ENCODE measurements around the gene KCNIP1.

Gene KCNIP1

DNA sequence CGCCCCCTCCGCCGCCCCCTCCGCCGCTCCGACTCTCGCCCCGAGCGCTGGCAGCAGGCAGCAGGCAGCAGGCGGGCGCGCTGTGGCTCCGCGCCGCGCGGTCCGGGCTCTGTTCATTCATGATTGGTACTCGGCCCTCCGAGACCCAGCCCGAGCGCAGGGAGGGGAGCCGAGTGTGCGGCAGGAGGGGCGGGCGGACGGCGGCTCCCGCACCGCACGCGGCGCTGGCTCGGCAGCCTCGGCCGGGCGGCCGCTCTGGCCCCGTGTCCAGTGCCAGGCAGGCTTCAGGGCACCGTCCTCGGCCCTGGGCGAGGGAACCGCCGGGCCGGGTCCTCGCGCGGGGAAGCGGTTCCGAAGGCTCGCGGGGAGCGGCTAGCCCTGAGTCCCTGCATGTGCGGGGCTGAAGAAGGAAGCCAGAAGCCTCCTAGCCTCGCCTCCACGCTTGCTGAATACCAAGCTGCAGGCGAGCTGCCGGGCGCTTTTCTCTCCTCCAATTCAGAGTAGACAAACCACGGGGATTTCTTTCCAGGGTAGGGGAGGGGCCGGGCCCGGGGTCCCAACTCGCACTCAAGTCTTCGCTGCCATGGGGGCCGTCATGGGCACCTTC, at the start of gene KCNIP1:
TSS of gene KCNIP1 (plus strand) at position 31 of the 607 bp plus-strand sequence.
- no peak for DNase-seq (ENCODE audit: low read depth in 2 of 2)

DNA sequence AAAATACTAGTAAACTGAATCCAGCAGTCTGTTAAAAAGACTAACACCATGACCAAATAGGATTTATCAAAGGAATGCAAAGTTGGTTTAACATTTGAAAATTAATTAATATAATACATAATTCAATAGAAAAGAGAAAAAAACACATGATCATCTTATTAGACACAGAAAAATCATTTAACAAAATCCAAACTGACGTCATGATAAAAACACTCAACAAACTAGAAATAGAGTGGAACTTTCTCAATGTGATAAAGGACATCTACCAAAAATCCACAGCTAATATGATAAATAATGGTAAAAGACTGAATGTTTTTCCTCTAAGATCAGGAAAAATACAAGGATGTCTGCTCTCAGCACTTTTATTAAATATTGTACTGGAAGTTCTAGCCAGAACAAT, 40.4 kb upstream of the KCNIP1 start:
- DNase-seq (ENCODE audit: low read depth in 2 of 2) = no peak

DNA sequence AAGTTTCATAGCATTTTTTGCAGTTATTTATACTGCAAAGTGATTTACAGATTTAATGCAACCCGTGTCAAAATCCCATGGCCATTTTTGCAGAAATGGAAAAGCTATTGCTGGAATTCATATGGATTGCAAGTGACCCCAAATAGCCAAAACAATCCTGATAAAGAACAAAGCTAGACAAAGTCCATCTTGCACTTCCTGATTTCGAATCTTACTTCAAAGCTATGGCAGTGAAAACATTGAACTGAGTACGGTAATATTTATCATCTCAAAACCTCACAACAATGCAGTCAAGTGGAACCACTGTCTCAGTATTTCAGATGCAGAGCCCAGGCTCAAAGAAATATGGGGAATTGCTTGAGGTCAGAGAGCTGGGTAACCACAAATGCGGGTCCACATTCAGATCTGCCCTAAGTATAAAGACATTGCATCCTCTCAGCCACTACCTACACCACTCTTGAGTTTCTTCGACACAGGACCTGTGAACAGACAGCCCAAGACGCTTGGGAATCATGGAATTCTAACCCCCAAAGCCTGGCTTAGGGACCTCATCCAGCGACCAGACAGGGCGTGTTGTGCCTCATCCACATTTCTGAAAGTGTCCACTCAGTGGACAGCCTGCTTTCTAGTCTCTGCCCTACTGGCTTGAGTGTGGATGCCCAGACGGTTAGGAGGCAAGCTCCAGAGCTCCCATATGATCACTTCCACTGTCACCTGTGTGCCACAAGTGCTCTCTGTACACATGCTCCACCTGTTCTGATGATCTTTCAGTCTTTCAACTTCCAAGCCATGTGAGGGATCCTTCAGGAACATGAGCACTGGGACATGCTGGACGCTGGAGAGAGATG, 39.3 kb upstream of the KCNIP1 start:
- no peak for DNase-seq (ENCODE audit: low read depth in 2 of 2)

DNA sequence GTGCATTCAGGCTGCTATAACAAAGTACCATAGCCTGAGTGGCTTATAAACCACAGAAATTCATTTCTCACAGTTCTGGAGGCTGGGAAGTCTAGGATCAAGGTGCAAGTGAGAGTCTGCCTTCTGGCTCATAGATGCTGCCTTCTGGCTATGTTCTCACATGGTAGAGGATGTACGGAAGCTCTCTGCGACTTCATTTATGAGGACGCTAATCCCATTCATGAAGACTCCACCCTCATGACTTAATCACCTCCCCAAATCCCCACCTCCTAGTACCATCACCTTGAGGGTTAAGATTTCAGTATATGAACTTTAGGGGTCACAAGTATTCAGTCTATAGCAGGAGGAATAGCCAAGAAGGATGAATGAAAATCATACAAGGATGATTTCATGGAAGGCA, 37.3 kb upstream of the KCNIP1 start:
- DNase-seq (ENCODE audit: low read depth in 2 of 2) = no peak

DNA sequence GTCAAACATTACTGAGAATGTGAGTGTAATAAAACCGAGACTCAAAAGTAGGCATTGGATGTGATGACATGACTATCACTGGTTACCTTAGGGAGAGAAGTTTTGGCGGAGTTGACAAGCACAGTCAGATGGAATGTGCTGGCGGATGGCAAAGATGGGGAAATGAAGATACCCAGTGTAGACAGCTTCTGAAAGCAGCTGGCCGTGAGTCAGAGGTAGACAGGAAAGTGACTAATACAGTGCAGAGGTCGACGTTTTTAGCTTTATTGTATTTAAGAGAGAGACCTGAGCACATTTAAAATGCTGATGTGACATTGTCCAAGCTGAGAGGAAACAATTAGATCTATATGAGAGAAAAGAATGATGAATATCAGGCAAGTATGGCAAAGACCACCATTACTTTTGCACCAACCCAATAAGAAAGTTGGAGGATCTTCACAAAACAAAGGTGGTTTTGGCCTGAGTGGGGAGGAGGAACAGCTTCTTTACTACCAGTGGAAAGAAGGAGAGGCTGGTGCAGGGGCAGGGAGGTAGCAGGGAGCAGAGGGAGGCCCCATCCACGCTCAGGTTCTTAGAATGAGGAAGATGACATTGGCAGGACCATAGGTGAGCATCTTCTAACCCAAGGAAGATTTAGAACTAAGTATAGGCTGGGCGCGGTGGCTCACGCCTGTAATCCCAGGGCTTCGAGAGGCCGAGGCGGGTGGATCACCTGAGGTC, 36.7 kb upstream of the KCNIP1 start:
- peak in 1 of 2 donors; percentile 4 for DNase-seq (ENCODE audit: low read depth in 2 of 2)

DNA sequence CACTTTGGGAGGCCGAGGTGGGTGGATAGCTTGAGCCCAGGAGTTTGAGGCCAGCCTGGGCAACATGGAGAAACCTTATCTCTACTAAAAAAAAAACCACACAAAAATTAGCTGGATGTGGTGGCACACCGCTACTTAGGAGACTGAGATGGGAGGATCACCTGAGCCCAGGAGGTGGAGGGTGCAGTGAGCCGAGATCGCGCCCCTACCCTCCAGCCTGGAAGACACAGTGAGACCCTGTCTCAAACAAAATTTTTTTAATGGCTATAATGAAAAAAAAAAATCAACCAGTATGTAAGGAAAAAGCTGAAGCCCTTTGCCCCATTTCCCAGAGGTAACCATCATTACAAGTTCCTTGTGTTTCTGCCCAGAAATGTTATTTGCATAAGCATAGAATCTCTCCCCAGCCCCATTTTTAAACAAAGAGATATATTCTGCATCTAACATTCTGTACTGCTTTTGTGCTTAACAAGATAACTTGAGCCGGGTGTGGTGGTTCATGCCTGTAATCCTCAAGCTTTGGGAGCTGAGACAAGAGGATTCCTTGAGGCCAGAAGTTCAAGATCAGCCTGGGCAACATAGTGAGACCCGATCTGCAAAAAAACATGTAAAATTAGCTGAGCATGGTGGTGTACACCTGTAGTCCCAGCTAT, 35.1 kb upstream of the KCNIP1 start:
- no peak for DNase-seq (ENCODE audit: low read depth in 2 of 2)

DNA sequence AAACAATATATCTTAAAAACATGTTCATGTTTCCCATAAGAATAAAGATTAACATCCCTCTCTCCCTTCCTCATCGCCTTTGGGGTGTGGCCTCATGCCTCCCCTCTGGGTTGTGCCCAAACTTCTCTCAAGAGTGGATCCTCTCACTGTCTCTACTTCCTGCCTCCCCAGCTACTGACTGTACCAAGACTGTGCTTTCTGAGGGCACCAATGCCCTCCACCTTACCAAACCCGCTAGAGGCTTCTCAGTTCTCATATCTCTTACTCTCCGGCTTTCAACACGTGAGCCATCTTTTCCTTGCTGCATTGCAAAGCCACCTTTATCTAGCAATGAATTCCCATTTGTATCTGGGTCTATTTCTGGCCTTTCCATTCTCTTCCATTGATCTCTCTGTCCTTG, 34.4 kb upstream of the KCNIP1 start:
- no peak for DNase-seq (ENCODE audit: low read depth in 2 of 2)

DNA sequence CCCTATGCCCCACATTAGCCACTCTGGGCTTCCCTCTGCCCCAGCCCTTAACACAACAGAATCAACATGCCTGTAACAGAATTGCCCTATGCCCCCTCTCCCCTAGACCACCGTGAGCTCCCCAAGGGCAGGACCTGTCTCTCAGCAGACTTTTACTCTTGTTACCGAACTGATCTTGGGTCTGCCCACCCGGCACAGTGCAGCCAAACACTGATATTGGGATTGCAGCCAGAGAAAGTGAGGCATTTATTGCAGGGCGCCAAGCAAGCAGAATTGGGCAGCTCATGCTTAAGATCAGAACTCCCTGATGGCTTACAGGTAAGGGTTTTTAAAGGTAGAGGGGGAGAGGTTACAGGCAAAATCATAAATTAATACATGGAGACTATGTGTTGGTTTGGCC, 33.5 kb upstream of the KCNIP1 start:
- no peak for DNase-seq (ENCODE audit: low read depth in 2 of 2)

DNA sequence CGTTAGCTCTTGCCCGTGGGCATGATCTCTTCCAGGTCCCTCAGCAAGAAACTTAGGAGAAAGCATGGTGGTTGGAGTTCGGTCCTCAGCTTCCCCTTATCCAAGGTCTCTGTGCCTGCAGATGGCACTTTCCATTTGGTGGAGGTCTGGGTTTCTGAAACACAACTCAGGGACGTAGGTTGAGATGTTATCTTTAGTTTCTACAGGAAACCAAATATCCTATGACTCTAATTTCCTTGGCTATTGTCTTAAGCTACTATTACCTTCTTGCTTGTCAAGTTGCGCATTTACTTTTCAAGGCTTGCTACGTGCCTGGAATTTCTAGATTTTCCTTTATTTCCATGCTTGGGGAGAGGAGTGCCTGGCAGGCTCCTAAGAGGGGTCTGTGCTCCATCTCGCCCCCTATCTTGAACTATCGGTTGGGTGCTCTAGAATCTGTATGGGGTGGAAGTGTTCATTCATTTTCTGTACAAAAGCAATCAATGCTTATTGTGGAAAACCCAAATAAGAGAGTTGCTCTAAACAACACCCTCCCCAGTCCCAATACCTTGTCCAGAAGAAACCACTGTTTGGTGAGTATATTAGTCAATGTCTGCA, 32.9 kb upstream of the KCNIP1 start:
- no peak for DNase-seq (ENCODE audit: low read depth in 2 of 2)

DNA sequence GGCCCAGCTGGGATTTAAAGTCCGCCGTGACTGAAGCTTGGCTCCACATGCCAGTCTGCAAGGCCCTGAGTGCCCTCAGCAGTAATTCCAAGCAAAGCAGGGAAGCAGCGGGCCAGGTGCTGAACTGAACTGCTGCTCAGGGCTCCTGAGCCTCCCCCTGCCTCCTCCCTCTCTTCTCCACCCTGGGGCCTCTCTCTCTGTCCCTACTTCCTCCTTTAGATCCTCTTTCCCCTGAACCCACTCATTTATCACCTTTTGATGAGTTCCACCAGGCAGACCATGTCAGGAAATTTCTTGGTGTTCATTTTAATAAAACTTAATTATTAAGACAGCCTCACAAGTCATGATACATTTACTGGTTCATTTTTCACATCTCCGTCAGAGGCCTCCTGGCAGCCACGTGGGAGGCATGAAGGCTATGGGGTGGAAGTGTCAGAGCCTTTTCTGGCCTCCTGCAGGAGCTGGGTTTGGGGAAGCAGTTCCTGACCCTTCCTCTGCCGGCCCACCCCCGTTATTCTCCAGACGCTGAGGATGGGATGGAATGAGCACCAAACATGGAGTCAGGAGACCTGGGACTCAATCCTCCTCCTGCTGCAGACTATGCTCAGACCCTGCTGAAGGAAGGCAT, 32.2 kb upstream of the KCNIP1 start:
- no peak for DNase-seq (ENCODE audit: low read depth in 2 of 2)

DNA sequence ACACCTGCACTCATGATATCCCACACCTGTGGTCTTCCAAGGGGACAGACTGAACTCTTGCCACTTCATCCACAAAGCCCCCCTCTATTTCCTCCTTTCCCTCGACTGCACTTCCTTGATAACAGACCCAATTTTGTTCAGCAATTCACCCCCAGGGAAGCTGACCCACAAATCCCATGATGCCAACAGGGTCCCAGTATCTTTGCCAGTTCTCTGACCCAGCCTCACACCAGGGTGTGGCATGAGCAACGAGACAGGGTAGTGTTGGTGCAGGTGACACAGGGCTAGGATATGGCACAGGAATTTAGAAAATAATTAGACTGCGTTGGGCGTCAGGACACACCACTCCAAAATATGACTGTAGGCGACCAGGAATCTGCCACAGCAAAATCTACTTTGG, 30.2 kb upstream of the KCNIP1 start:
- DNase-seq (ENCODE audit: low read depth in 2 of 2) = no peak

DNA sequence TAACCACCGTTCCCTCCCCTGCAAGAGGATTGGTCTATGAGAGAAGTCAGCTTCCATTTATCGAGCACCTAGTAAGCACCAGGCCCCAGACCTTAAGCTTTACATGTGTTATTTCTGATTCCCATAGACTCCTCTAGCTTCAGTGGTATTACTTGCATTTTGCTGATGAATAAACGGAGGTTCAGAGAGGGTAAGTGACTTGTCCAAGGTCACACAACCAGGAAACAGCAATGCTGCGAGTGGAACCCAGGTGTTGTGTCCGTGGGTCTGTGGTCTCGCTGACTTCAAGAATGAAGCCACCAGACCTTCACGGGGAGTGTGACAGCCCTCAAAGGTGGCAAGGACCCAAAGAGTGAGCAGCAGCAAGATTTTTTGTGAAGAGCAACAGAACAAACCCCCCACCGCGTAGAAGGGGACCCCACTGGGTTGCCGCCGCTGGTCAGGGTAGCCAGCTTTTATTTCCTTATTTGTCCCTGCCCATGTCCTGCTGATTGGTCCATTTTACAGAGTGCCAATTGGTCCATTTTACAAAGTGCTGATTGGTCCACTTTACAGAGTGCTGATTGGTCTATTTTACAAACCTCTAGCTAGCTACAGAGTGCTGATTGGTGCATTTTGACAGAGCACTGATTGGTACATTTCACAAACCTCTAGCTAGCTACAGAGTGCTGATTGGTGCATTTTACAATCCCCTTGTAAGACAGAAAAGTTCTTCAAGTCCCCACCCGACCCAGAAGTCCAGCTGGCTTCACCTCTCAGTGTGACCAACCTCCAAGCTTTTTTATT, 29.1 kb upstream of the KCNIP1 start:
- no peak for DNase-seq (ENCODE audit: low read depth in 2 of 2)

DNA sequence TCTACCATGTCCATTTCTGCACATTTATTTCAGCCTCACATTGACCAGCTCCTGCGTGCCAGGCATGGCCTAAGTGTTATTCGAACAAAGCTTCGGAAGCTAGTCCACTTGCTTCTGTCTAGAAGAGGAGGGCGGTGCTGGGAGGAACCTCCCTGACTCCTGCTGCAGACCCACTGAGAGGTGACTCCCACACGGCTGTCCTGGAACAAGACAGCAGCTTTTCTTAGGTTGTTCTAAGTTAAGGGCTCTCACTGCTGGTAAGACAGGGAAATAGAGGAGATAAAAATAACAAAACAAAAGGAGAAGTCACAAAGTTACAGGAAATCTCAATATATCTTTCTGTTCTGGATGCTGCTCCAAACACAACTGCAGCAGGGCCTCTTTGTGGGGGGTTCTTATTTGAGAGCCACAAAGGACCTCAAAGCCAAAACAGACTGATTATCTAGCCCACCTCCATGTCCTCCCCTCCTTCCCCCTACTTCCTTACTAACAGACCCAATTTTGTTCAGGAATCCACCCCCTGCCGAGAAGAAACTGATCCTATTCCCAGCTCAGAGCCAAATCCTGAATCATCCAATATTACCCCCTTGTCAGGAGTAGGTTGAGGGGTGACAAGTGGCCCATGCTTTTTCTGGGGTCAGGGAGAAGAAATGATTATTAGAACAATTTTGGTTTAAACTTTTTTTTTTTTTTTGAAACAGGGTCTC, 28.4 kb upstream of the KCNIP1 start:
- DNase-seq (ENCODE audit: low read depth in 2 of 2) = no peak

DNA sequence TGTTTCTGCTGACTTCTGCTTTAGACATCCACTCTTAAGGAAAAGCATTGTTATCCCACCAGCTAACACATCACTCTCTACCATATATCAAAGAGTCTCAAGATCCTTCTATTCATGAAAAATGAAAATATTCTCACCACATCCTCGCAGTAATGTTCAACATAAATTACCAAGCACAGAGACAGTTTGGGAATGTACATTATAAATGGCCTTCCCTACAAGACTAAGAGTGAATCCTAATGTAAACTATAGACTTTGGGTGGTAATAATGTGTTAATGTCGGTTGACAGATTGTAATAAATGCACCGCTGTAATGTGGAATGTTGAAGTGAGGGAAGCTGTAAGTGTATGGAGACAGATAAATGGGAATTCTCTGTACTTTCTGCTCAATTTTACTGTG, 27.1 kb upstream of the KCNIP1 start:
- no peak for DNase-seq (ENCODE audit: low read depth in 2 of 2)

DNA sequence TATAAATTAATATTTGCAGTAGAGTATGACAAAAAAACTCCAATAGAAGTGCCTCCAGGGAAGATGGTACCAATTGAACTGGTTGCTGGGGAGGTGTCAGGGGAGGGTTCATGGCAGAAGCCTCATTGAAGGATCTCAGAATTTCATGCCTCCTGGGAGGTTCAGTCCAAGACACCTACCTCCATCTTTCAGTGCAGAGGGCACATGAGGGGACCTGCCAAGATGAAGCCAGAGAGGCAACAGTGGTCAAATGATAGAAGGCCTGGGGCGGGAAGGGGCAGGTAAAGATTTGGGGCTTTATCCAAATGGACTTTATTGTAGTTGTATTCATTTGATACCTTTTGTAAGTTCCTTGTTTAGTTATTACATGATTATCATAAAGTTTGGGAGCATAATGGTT, 25.9 kb upstream of the KCNIP1 start:
- DNase-seq (ENCODE audit: low read depth in 2 of 2) = no peak

DNA sequence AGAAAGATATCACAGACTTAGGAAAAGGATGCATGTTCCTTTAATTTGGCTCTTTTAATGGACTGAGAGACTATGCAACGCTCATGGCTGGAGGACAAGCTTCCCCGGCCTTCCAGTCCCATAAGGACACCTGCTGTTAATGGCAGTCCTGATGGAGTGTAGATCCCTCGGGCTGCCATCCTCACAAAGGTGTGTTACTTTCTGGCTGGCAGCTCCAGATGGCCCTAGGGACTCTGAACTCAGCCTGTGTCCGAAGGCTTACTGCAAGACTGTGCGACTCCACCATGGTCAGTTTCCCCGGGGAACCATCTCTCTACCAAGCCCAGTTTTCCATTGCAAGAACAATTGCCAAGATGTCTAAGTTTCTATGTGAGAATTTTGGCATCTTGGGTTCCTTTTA, 25.5 kb upstream of the KCNIP1 start:
- DNase-seq (ENCODE audit: low read depth in 2 of 2) = no peak

DNA sequence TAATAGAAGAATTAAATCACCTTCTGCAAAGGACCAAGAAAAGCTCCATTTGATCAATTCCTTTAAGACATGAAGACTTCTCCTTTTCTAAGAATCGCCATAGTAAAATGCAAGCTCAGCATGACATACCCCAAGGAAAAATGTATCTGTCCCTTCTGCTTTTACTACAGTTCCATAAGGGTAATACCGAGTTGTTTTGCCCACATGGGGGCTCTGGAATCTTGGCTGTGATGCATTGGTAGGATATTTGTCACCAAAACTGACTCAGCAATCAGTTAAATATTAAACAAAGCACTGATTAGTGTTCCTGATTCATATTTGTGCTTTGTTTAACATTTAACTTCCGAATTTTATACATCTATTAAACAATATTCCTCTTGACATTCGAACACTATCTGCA, 24.3 kb upstream of the KCNIP1 start:
- DNase-seq (ENCODE audit: low read depth in 2 of 2) = no peak

DNA sequence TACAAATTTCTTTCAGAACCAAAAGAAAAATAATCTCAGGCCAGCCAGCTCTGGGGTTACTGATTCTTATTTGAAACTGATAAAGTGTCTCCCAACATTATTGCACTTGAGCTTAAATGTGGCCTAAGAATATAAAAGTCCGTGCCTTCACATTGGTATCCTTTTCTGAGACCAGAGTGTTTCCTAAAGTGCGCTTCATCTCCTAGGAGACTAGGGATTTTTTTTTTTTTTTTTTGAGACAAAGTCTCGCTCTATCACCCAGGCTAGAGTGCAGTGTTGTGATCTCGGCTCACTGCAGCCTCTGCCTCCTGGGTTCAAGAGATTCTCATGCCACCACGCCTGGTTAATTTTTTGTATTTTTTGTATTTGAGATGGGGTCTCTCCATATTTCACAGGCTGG, 23.6 kb upstream of the KCNIP1 start:
- DNase-seq (ENCODE audit: low read depth in 2 of 2) = no peak

DNA sequence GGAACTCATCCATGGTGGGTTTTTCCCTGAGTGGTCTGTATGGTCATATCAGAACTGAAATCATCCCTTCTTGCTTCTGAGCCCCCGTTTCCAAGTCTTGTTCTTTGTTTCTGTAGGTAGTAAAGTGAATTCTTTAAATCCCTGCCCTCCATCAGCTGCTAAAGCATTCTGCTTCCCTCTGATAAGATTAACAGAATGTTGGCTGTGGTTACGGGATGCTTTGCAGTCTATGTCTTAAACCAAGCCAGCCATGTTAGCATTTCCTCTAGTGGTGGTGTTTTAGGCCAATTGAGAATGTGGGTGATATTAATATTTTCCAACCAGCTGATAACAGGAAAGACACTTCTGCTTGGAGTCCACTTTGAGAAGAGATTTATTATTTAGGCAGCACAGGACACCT, 22.0 kb upstream of the KCNIP1 start:
- DNase-seq (ENCODE audit: low read depth in 2 of 2) = no peak

DNA sequence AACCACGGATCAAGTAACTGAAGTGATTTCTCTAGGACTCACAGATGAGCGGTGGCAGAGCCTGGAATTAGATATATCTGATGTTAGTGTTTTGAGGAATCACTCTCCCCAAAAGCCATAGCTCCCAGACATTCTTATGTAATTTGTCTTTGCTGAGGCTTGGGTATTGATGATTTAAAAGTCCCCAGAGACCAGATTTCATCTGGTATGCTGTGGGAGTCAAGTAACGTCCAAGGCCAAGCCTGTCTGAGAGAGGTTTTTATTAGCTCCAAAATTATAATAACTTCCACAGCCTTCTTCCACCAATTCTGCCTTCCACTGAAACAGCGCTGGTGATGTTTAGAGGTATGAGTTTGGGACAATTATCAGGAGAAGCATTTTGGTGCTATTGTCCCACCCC, 21.3 kb upstream of the KCNIP1 start:
- no peak for DNase-seq (ENCODE audit: low read depth in 2 of 2)
